Activated CD4-positive, alpha-beta T cell treated with anti-CD3 and anti-CD28 coated beads, Interleukin-10, Interleukin-2, amounts not matched to agents 100 ng/mL and 50 ng/mL, durations not matched to agents 16 hours and 8 hours (primary cell): ENCODE measurements around the gene PRKRIP1.
"Not testable (repeated sequence)": the region's sequence is repeated elsewhere in the genome, so short reads cannot be mapped to it uniquely, and the experiment has no call there.

Experiments used
- DNase-seq: peaks from one replicate; pipeline ENCODE4 v3.0.0-alpha.2; 2020

Gene PRKRIP1

GRCh38 chr7:102460467-102460866, 64.3 kb downstream of the PRKRIP1 start:
- no peak for DNase-seq

DNA sequence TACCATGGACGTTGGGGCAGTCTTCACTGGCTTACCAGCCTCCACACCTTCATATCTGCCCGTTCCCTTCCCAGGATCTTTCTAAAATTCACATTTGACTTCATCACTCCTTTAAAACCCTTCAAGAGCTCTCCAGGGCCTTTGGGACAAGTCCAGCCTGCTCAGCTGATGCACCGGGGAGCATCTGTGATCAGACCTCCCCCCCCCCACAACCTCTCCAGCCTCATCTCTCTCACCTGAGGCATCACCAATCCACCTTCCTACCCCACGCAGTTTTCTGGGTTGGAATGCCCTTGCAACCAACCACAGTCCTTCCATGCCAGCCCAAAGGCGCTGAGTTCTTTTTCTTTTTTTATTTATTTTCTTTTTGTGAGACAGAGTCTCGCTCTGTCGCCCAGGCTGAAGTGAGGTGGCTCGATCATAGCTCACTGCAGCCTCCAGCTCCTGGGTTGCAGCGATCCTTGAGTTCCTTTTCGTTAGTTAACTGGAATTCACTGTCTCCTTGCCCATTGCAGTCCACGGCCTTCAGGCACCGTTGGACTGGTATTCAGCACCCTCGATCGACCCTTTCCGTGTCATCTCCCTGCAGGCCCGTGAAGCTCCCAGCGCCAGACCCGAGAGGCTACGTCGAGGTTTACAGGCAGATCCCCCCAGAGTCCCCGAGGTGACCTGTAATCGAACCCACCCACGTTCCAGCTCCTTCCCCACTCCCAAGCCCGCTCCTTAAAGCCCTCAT, 67.8 kb downstream of the PRKRIP1 start:
- DNase-seq: no peak

DNA sequence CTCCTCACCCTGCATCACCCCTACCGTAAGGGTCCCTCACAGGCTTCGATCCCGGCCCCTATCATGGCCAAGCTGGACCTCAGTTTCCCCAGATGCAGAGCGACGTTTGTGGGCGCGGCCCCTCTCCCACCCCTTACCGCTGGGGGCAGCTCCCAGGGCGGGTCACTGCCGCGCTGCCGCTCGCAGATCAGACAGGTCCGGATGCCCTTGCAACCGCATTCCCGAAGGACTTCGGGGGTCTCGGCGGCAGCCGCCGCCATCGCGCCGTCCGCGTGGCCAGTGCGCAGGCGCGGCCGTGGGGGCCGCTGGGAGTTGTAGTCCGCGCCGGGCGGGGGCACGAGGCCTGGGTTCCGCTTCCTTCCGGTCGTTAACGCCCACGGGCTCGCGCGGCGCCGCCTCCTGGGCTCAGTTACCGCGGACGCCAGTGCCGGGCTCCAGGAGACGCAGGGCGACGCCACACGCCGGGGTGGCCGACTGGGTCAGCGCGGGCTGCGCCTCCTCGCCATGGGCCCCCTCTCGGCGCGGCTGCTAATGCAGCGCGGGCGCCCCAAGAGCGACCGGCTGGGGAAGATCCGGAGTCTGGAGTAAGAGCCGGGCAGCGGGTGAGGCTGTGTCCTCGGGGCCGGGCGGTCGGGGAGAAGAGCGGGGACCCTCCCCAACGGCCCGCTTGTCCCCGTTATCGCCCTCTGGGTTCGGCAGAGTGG, 68.6 kb downstream of the PRKRIP1 start, which contains the start of the genes ALKBH4 and LRWD1:
ALKBH4 (minus strand) TSS at position 287 of the 704 bp plus-strand sequence; CDS start at position 260, 27 bp downstream.
LRWD1 (plus strand) TSS at position 408 of the 704 bp plus-strand sequence; CDS start at position 505, 97 bp downstream.
- peak; percentile 97 for DNase-seq

GRCh38 chr7:102466097-102466496, 69.9 kb downstream of the PRKRIP1 start:
- DNase-seq: no peak

DNA sequence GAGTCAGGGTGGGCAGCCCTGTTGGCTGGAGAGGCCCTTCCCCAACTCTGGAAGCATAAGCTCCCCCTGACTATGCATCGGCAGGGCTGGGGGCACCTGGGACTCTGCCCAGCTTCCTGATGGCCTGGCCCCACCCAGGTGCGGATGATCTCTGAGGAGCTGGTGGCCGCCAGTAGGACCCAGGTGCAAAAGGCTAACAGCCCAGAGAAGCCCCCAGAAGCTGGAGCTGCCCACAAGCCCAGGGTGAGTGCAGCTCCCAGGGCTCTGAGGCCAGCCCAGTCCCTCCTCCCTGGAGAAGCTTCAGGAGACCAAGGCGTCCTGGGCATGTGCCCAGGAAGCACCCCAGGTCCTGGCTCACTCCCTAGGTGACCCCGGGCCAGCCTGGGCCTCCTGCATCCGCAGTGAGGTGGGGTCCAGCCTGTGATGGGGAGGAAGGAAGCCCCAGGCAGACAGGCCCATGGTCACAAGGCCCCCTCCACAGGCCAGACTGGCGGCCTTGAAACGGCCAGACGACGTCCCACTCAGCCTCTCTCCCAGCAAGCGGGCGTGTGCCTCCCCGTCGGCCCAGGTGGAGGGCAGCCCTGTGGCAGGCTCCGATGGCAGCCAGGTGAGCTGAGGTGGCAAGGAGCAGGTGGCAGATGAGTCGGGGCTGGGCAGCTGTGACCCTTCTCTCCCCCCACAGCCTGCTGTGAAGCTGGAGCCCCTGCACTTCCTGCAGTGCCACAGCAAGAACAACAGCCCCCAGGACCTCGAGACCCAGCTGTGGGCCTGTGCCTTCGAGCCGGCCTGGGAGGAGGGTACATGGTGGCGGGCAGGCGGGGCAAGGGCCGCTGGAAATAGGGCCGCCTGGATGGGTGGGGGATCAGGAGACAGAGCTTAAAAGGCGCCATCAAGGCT, 71.7 kb downstream of the PRKRIP1 start:
- DNase-seq: no peak

DNA sequence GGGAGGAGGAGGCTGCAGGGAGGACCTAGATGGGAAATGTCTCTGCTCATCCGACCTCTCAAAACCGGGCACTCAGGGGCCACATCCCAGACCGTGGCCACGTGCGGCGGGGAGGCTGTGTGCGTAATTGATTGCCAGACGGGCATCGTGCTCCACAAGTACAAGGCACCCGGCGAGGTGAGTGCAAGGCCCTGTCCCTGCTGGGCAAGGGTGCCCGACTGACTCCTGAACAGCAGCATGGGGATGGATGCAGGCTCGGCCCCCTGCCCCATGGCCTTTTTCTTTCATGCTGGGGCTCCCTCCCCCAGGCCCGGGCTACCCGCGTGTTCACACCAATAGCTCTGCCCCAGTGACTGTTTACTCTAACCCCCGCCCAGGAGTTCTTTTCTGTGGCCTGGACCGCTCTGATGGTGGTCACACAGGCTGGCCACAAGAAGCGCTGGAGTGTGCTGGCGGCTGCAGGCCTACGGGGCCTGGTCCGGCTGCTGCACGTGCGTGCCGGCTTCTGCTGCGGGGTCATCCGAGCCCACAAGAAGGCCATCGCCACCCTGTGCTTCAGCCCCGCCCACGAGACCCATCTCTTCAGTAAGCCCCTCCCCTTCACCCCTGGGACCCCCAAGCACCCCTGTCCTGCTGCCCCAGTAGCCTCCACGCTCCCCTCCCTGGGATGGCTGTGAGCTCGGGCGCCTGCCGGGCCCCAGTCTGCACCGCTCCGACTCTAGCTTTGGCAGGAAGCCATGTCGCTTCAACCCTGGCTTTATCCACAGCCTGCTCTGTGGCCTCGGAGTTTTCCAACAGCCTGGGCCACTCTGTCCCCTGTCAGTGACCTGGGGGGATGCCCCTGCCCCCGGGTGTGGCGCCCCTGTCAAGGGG, 72.6 kb downstream of the PRKRIP1 start:
- no peak for DNase-seq

- no peak for DNase-seq
These were observed 73.3 kb downstream of the PRKRIP1 start for GRCh38 chr7:102469351-102469971.

- no peak for DNase-seq
These were observed 74.0 kb downstream of the PRKRIP1 start for GRCh38 chr7:102469972-102470825.

DNA sequence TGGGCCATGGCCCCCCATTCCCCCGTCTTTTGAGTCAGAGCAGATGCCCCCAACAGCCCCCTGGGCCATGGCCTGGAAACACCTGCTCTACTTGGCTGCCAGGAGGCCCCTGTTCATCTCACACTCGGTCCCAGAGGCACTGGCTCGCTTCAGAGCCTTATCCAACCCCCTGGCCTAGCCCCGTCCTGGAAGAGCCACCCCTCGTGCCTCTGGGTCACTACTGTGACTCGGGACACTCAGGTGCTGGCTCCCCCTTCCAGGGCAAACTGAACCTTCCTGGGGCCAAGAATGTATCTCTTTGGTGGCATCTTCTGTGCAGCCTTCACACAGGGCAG, 75.6 kb downstream of the PRKRIP1 start:
- no peak for DNase-seq

DNA sequence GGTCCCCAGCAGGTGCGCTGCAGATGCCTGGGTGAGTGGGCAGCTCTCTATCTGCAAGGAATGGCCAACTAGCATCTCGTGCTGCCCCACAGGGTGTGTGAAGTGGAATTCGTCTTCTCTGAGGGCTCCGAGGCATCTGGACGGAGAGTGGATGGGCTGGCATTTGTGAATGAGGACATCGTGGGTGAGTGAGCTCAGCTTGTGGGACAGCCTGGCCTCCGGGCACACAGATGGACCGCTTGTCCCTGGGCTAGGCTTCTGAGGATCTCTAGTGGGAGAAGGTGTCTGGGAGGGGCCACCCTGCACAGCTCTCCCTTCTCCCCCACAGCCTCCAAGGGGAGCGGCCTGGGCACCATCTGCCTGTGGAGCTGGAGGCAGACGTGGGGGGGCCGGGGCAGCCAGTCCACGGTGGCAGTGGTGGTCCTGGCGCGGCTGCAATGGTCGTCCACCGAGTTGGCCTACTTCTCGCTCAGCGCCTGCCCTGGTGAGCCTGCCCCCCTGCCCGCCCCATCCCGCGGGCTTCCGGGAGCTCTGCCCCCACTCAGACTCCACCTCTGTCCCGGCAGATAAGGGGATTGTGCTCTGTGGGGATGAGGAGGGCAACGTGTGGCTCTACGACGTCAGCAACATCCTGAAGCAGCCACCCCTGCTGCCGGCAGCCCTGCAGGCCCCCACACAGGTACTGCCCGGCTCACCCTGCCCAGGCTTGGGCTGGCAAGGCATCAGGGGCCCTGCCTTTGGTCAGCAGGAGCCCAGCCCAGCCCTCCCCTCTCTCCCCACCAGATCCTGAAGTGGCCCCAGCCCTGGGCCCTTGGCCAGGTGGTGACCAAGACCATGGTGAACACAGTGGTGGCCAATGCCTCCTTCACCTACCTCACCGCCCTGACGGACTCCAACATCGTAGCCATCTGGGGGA, 76.2 kb downstream of the PRKRIP1 start:
- no peak for DNase-seq

GRCh38 chr7:102473271-102473991, 77.3 kb downstream of the PRKRIP1 start:
- no peak for DNase-seq

DNA sequence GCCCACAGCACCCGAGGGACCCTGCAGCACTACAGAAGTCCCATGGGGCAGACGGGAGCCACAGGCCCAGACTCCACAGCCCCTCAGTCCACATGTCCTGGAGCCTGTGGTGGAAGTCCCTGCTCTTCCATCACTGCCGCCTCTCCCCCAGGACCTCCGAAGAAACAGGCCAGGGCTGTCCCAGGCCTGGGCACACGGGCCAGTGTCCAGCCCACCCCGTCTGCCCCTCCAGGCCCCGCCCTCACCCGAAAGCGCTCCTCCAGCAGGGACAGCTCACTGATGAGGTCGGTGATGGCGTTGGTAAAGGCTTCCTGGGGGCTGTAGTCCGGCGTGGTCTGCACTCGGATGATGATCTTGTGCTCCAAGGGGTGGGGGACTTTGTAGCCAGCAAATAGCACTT, 78.0 kb downstream of the PRKRIP1 start:
- DNase-seq: not testable (repeated sequence)

DNA sequence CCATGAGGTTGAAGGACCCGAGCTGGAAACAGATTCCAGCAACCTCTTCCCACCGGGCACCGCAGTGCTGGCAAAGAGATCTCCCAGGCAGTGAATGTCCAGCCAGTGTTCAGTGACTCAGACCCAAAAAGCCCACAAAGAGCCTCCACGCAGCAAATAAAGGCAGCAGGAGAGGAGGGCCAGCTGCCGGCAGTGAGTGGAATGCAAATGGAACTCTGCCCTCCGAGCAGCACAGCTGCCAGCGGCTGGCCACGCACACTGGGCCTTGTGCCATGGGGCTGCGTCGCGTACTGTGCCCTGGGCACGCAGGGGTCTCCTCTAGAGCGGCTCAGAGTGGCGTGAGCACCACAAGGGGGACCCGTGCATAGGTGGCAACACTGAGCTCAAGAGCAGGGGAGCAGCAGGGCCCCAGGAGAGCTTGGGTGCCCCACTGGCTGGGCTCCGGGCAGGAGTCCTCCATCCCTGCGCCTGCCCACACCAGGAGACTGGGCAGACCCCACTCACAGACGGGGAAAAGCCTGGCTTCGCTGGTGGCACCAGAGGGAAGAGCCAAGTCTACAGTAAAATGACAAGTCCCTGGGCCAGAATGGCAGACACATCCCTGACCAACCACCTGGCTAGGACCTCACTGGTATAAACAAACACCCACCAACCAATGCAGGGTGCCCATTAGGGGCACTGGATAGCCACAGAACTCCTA, 78.7 kb downstream of the PRKRIP1 start:
- not testable (repeated sequence) for DNase-seq
